ENCODE measurements around the gene PVALEF.
"Not testable (repeated sequence)": the region's sequence is repeated elsewhere in the genome, so short reads cannot be mapped to it uniquely, and the experiment has no call there.

PVALEF gene

DNA sequence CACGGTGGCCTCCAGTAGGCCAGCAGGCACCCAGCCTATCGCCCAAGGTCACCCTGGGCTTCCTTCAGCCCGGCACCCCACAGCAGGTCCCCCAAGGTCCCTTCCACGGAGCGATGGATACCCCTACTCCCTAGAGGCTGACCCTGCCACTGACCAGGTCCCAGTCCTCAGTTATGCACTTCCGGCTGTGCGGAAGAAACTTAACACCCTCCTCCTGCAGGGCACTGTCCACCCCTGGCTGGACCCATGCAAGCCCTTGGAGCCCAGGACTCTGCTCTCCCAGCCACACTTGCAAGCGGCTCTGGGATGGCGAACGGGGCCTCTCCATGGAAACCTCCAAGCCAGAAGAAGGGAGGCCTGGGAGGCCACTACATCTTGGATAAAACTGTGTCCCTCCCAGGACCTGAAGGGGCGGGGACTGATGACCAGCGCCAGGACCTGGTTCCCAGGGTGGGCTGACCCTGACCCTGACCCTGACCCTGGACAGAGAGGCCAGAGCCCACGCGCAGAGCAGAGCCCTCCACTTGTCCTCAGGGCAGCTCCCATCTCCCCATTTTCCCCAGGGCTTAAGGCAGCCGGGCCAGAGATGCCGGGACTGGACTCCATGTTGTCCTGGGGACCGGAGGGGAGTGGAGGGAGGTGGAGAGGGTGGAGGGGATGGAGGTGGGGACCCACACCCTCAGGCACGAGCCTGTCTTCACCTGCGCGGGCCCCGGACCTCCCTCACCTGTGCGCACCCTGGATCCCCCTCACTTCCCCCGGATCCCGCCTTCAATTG, 56.7 kb downstream of the PVALEF start:
- TF ChIP-seq SPI1 (IDR thresholded peaks at IDR 0.05; ENCODE audit: borderline replicate concordance, low read depth), result no peak
- TF ChIP-seq, protein P1, sequence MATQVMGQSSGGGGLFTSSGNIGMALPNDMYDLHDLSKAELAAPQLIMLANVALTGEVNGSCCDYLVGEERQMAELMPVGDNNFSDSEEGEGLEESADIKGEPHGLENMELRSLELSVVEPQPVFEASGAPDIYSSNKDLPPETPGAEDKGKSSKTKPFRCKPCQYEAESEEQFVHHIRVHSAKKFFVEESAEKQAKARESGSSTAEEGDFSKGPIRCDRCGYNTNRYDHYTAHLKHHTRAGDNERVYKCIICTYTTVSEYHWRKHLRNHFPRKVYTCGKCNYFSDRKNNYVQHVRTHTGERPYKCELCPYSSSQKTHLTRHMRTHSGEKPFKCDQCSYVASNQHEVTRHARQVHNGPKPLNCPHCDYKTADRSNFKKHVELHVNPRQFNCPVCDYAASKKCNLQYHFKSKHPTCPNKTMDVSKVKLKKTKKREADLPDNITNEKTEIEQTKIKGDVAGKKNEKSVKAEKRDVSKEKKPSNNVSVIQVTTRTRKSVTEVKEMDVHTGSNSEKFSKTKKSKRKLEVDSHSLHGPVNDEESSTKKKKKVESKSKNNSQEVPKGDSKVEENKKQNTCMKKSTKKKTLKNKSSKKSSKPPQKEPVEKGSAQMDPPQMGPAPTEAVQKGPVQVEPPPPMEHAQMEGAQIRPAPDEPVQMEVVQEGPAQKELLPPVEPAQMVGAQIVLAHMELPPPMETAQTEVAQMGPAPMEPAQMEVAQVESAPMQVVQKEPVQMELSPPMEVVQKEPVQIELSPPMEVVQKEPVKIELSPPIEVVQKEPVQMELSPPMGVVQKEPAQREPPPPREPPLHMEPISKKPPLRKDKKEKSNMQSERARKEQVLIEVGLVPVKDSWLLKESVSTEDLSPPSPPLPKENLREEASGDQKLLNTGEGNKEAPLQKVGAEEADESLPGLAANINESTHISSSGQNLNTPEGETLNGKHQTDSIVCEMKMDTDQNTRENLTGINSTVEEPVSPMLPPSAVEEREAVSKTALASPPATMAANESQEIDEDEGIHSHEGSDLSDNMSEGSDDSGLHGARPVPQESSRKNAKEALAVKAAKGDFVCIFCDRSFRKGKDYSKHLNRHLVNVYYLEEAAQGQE (IDR thresholded peaks at IDR 0.05; ENCODE audit: insufficient replicate concordance, low read depth), result no peak
- no peak for TF ChIP-seq GABPA (IDR thresholded peaks at IDR 0.05; ENCODE audit: low read depth)
- TF ChIP-seq, protein P2, sequence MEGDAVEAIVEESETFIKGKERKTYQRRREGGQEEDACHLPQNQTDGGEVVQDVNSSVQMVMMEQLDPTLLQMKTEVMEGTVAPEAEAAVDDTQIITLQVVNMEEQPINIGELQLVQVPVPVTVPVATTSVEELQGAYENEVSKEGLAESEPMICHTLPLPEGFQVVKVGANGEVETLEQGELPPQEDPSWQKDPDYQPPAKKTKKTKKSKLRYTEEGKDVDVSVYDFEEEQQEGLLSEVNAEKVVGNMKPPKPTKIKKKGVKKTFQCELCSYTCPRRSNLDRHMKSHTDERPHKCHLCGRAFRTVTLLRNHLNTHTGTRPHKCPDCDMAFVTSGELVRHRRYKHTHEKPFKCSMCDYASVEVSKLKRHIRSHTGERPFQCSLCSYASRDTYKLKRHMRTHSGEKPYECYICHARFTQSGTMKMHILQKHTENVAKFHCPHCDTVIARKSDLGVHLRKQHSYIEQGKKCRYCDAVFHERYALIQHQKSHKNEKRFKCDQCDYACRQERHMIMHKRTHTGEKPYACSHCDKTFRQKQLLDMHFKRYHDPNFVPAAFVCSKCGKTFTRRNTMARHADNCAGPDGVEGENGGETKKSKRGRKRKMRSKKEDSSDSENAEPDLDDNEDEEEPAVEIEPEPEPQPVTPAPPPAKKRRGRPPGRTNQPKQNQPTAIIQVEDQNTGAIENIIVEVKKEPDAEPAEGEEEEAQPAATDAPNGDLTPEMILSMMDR (IDR thresholded peaks at IDR 0.05; ENCODE audit: insufficient read depth, low read length), result no peak
- TF ChIP-seq POLR2AphosphoS5 (IDR thresholded peaks at IDR 0.05; ENCODE audit: low read depth), result no peak
- no peak for DNase-seq (ENCODE audit: low read depth in 1 of 2, low spot score in 1 of 2)
- Histone ChIP-seq H3K27ac (replicated peaks) (no peak overlapping the region), H3K4me3 (replicated peaks; ENCODE audit: insufficient read depth, low read length) (peak overlapping the region; percentile 71), H3K27me3 (ENCODE audit: insufficient read depth, poor library complexity, severe bottlenecking) (no peaks in the 10 kb centered on the region)

DNA sequence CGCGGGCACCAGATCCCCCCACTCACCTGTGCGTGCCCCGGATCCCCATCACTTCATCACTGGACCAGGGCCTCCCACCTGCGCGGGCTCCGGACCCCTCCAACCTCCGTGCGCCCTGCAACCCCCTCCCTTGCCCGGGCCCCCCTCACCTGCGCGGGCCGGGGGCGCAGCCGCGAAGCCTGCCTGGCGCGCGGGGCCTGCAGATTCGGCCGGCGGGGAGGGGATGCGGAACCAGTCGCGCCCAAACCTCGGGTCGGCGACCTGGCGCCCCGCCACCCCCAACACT, 57.3 kb downstream of the PVALEF start:
- H3K27me3 ChIP-seq (ENCODE audit: insufficient read depth, poor library complexity, severe bottlenecking), result no peaks in the 10 kb centered on the region
- peak overlapping the region; percentile 71 for H3K4me3 ChIP-seq (replicated peaks; ENCODE audit: insufficient read depth, low read length)
- TF ChIP-seq, protein P2 (IDR thresholded peaks at IDR 0.05; ENCODE audit: insufficient read depth, low read length), result no peak
- TF ChIP-seq POLR2AphosphoS5 (IDR thresholded peaks at IDR 0.05; ENCODE audit: low read depth) (no peak), GABPA (IDR thresholded peaks at IDR 0.05; ENCODE audit: low read depth) (no peak), SPI1 (IDR thresholded peaks at IDR 0.05; ENCODE audit: borderline replicate concordance, low read depth) (no peak)
- TF ChIP-seq, protein P1 (IDR thresholded peaks at IDR 0.05; ENCODE audit: insufficient replicate concordance, low read depth), result no peak
- no peak overlapping the region for H3K27ac ChIP-seq (replicated peaks)
- no peak for DNase-seq (ENCODE audit: low read depth in 1 of 2, low spot score in 1 of 2)

DNA sequence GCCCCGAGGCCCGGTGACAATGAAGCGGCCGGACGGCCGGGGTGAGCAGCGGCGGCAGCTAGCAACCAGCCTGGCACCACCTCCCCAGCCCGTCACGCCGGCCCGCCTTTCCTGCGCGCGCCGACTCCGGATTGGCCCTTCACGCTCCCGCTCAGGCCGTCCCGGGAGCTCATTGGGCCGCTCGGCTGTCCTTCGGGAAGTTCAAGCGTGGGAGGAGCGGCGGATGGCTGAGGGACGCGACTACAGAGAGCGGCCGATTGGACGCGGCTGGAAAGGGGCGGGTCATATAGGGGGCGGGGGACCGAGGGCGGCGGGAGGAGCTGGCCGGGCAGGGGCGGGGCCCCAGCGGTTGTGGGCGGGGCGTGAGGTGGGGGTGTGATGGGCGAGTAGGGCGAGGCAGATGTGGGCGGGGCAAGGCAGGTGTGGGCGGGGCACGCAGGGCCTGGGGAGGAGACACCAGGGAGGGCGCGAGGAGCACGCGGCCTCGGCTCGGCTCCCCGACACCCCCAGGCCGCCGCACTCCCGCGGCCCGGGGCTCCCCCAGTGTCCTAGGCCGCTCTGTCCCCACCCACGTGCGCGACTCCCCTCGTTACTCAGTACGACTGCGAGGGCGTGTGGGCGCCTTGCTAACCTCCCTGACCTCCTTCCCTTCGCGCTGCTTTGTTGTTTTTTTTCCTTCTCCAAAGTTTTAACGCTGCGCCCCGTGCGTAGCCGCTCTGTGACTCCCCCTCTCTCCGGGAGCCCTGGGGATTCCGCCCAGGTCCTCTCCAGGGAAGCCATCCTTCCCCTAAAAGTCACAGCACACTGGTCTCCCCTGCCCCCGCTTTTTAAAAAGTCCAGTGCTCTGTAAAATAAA, 57.8 kb downstream of the PVALEF start, which contains the start of gene CEP131:
CEP131 (minus strand) TSS at position 60 of the 856 bp plus-strand sequence. CDS start 2,909 bp downstream, outside the sequence.
- peak within 1 kb of the TSS; percentile 56 for H3K27ac ChIP-seq (replicated peaks)
- peak; percentile 95 to 98 for DNase-seq (ENCODE audit: low read depth in 1 of 2, low spot score in 1 of 2)
- H3K27me3 ChIP-seq (ENCODE audit: insufficient read depth, poor library complexity, severe bottlenecking), result no peaks in the 10 kb centered on the region
- peak within 1 kb of the TSS; percentile 71 for H3K4me3 ChIP-seq (replicated peaks; ENCODE audit: insufficient read depth, low read length)
- TF ChIP-seq SPI1 (IDR thresholded peaks at IDR 0.05; ENCODE audit: borderline replicate concordance, low read depth) (no peak), POLR2AphosphoS5 (IDR thresholded peaks at IDR 0.05; ENCODE audit: low read depth) (peak; percentile 52; the same call in 1 of the 2 replicates)

DNA sequence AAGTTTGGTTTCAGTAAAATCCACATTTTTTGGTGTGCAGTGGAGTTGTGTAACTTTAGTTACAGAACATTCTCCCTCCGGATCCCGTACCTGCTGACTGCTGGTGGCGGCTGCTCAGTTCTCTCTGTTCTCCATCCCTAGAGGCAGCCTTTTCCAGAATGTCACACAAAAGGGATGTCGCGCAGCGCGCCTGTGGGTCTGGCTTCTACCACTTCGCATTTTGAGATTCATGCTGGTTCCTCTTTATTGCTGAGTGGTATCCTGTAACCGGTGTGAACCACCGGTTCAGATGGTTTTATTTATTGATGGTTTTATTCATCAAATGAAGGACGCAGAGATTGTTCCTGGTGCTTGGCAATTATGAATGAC, 58.4 kb downstream of the PVALEF start:
- peak overlapping the region; percentile 36; the same call in 1 of the 2 replicates for H3K4me3 ChIP-seq (replicated peaks; ENCODE audit: insufficient read depth, low read length)
- DNase-seq (ENCODE audit: low read depth in 1 of 2, low spot score in 1 of 2), result peak in 1 of 2 experiments; percentile 70
- TF ChIP-seq SPI1 (IDR thresholded peaks at IDR 0.05; ENCODE audit: borderline replicate concordance, low read depth) (peak; percentile 59; the same call in 1 of the 2 replicates), POLR2AphosphoS5 (IDR thresholded peaks at IDR 0.05; ENCODE audit: low read depth) (no peak)
- no peaks in the 10 kb centered on the region for H3K27me3 ChIP-seq (ENCODE audit: insufficient read depth, poor library complexity, severe bottlenecking)
- H3K27ac ChIP-seq (replicated peaks), result peak overlapping the region; percentile 56

DNA sequence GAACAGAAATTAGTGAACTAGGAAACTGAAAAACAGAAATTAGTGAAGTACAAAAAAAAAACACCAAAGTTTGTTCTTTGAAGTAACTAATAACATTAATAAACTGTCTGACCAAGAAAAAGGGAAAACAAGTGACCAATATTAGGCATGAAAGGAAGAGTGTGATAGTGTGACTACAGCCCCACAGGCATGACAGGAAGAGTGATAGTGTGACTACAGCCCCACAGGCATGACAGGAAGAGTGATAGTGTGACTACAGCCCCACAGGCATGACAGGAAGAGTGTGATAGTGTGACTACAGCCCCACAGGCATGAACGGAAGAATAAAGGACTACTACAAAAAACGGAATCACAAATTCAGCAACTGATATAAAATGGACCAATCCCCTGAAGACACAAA, 62.3 kb downstream of the PVALEF start:
- DNase-seq (ENCODE audit: low read depth in 1 of 2, low spot score in 1 of 2); H3K27me3 ChIP-seq (ENCODE audit: insufficient read depth, poor library complexity, severe bottlenecking); H3K4me3 ChIP-seq (replicated peaks; ENCODE audit: insufficient read depth, low read length); H3K27ac ChIP-seq (replicated peaks): not testable (repeated sequence)
